Chondrocyte (in vitro differentiated cells): Measurements from ENCODE around the gene NOL3. TPM values are rescaled to one million over a fixed set of nuclear protein-coding genes. Genes with fewer than 3 reads are reported as not detected.

ENCODE experiments used
- DNase-seq: peaks from one replicate; pipeline ENCODE4 v3.0.0; 2021; ENCODE audit warnings: mixed read lengths, low spot score
- H3K27ac Mint-ChIP-seq: one replicate; pipeline ENCODE4 v1.8.0; 2021; ENCODE audit warnings: mild to moderate bottlenecking, moderate library complexity, mixed read lengths; ENCODE audit not compliant: unreplicated experiment
- H3K27me3 Mint-ChIP-seq: 2 replicates; pipeline ENCODE4 v1.8.0; 2021; ENCODE audit warnings: low read depth, mixed read lengths
- H3K36me3 Mint-ChIP-seq: 2 replicates; pipeline ENCODE4 v1.8.0; 2021; ENCODE audit warnings: low read depth, mixed read lengths
- H3K4me1 Mint-ChIP-seq: 2 replicates; pipeline ENCODE4 v1.8.0; 2021; ENCODE audit warnings: low read depth, mild to moderate bottlenecking, mixed read lengths
- H3K4me3 Mint-ChIP-seq: one replicate; pipeline ENCODE4 v1.8.0; 2021; ENCODE audit warnings: mild to moderate bottlenecking, moderate library complexity, mixed read lengths; ENCODE audit not compliant: unreplicated experiment
- H3K9me3 Mint-ChIP-seq: 2 replicates; pipeline ENCODE4 v1.8.0; 2021; ENCODE audit warnings: low read depth, mixed read lengths
- CTCF ChIP-seq: fragments of 200-600 bp; sonication (generic); IDR thresholded peaks from 2 replicates; pipeline ENCODE4 v1.5.0; 2021; ENCODE audit warnings: antibody characterized with exemption, mild to moderate bottlenecking, moderate library complexity
- total RNA-seq: library from RNA; stranded (reverse); gene quantifications from 3 replicates; pipeline ENCODE4 v1.2.1, GENCODE V29; 2021

NOL3 gene
- total RNA-seq, 1 donor from 2014 or later: 31.2 TPM

GRCh38 chr16:67183627-67184452, 13.5 kb downstream of the NOL3 start, which contains the start of gene MATCAP1:
TSS of gene MATCAP1 (minus strand) at chr16:67183963. CDS start at chr16:67180610, 3,353 bp downstream.
- Mint-ChIP-seq H3K27ac (no peak within 1 kb of the TSS), H3K36me3 (peaks cover 1% of the 10 kb centered on the region), H3K27me3 (no peaks in the 10 kb centered on the region), H3K9me3 (no peaks in the 10 kb centered on the region), H3K4me3 (peak within 1 kb of the TSS; percentile 53), H3K4me1 (peaks cover 11% of the 10 kb centered on the region)
- TF ChIP-seq CTCF: peak; percentile 21
- peak; percentile 96 for DNase-seq

GRCh38 chr16:67184453-67184994, 14.2 kb downstream of the NOL3 start:
- no peaks in the 10 kb centered on the region for H3K9me3 Mint-ChIP-seq
- no peak for TF ChIP-seq CTCF
- H3K4me3 Mint-ChIP-seq: peak overlapping the region; percentile 53
- no peak overlapping the region for H3K27ac Mint-ChIP-seq
- DNase-seq: no peak
- H3K36me3 Mint-ChIP-seq: no peaks in the 10 kb centered on the region
- peaks cover 11% of the 10 kb centered on the region for H3K4me1 Mint-ChIP-seq
- no peaks in the 10 kb centered on the region for H3K27me3 Mint-ChIP-seq

DNA sequence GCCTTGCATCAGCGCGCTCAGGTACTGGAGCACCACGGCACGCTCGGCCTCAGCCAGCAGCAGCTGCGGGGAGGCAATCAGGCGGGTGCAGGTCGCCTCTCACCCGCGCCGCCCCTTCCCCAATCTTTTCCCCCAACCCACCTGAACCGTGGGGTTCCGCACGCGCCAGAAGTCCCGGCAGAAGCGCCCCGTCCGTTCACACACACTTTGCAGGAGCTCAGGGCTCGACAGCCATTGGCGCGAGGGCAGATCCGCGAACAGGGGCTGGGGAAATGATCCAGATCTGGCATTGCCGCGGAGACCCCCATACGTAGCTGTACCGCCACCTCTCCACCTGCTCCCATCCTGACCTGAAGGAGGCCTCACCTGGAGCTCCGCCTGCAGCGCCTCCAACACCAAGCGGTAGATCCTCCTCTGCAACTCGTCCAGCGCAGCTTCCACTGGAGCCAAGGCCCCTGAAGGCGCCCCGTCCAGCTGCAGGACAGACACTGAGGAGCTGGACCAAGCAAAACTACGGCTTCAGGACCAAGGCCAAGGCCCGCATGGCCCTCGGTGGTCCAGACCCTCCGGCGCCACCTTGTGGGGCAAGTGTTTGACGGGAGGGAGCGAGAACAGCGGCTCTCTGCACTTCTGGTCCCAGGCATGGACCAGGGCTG, 14.8 kb downstream of the NOL3 start:
- Mint-ChIP-seq H3K27me3 (no peaks in the 10 kb centered on the region), H3K4me3 (peak overlapping the region; percentile 74), H3K4me1 (peaks cover 11% of the 10 kb centered on the region), H3K36me3 (no peaks in the 10 kb centered on the region), H3K9me3 (no peaks in the 10 kb centered on the region), H3K27ac (peak overlapping the region; percentile 80)
- DNase-seq: no peak
- peak; percentile 91 for TF ChIP-seq CTCF

DNA sequence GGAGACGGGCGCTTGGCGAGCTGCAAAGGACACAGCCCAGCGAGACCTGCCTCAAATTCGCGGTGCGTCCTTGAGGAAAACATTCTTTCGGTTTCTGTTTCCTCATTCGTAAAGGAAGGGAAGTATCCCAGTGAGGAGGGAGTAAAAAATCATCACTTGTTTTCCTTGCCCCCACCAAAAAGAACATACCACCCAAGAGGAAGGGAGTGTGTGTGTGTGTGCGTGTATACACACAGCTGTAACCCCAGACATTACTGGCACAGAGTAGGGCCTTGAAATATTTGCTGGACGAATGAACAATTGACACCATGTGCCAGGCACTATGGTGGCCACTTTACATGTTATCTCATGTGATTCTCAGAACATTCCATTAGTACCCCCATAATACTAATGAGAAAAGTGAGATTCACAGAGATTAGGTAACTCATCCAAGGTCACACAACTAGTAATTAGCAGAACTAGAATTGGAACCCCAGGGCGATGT, 15.4 kb downstream of the NOL3 start:
- H3K27me3 Mint-ChIP-seq: no peaks in the 10 kb centered on the region
- no peak for DNase-seq
- peaks cover 11% of the 10 kb centered on the region for H3K4me1 Mint-ChIP-seq
- peak; percentile 62 for TF ChIP-seq CTCF
- H3K4me3 Mint-ChIP-seq: no peak overlapping the region
- no peaks in the 10 kb centered on the region for H3K36me3 Mint-ChIP-seq
- H3K27ac Mint-ChIP-seq: no peak overlapping the region
- H3K9me3 Mint-ChIP-seq: no peaks in the 10 kb centered on the region

GRCh38 chr16:67186550-67186950, 16.2 kb downstream of the NOL3 start:
- H3K36me3 Mint-ChIP-seq: no peaks in the 10 kb centered on the region
- no peak overlapping the region for H3K4me3 Mint-ChIP-seq
- DNase-seq: no peak
- no peak for TF ChIP-seq CTCF
- H3K4me1 Mint-ChIP-seq: peaks cover 15% of the 10 kb centered on the region
- H3K27ac Mint-ChIP-seq: no peak overlapping the region
- H3K9me3 Mint-ChIP-seq: no peaks in the 10 kb centered on the region
- H3K27me3 Mint-ChIP-seq: no peaks in the 10 kb centered on the region
